Body of pancreas (tissue), 4 donors: ENCODE results near the gene MDN1. TPM values are rescaled to one million over a fixed set of nuclear protein-coding genes. Genes with fewer than 3 reads are reported as not detected.
A peak's percentile ranks its signal among the peaks of the same experiment; 100 is the strongest.

Source experiments
- ATAC-seq: fragments of 150-250 bp; one replicate; pipeline ENCODE4 v1.9.1; 2016
- DNase-seq, 4 donors: peaks; one replicate each; pipeline ENCODE4 v3.0.0-alpha.2; 2019
- H3K27ac ChIP-seq, 4 donors: fragments of 200-600 bp; sonication (generic); 1 replicate in 3 of 4; 2 replicates in 1 of 4; pipeline versions ENCODE4 v1.5.1 to v1.6.1; 2016 to 2019; ENCODE audit warnings: mild to moderate bottlenecking in 1 of 4, mixed read lengths in 1 of 4, moderate library complexity in 1 of 4
- H3K27me3 ChIP-seq, 2 donors: fragments of 200-600 bp; sonication (generic); one replicate each; pipeline ENCODE4 v1.6.0; 2016; ENCODE audit warnings: mild to moderate bottlenecking in 1 of 2
- H3K36me3 ChIP-seq, 2 donors: fragments of 200-600 bp; sonication (generic); replicated peaks in 1 of 2; 2 replicates each; pipeline ENCODE4 v1.5.1; 2016; ENCODE audit warnings: low read depth in 2 of 2; ENCODE audit not compliant: insufficient read depth in 1 of 2
- H3K4me1 ChIP-seq: fragments of 200-600 bp; sonication (generic); one replicate; pipeline ENCODE4 v1.6.0; 2016
- H3K4me3 ChIP-seq, 2 donors: fragments of 200-600 bp; sonication (generic); 1 replicate in 1 of 2; 2 replicates in 1 of 2; pipeline ENCODE4 v1.5.1; 2016 to 2019
- H3K9me3 ChIP-seq, 3 donors: fragments of 200-600 bp; sonication (generic); 1 replicate in 2 of 3; 2 replicates in 1 of 3; pipeline ENCODE4 v1.5.1; 2016
- CTCF ChIP-seq, 7 experiments: fragments of 450-650 bp in 4 of 7; fragments of 200-600 bp in 3 of 7; sonication (generic) in 3 of 7; IDR thresholded peaks; one replicate each; pipeline ENCODE4 v1.5.1; 2016 to 2019; ENCODE audit warnings: antibody characterized with exemption in 7 of 7
- POLR2A ChIP-seq, 3 donors: fragments of 450-650 bp; IDR thresholded peaks; one replicate each; pipeline ENCODE4 v1.6.1; 2016; ENCODE audit warnings: antibody characterized with exemption in 3 of 3, mild to moderate bottlenecking in 2 of 3
- WGBS, 2 donors: methylation state at CpG; one replicate each; pipeline ENCODE4 v1.1.5; 2017; 5-methylcytosine and 5-hydroxymethylcytosine counted together
- intact Hi-C: fragments of 100-400 bp; cut with DNase I; formaldehyde crosslinking; loops from one replicate; pipeline ENCODE4 v1.15.1; 2023
- total RNA-seq, 2 donors: library from RNA; depleted of rRNA; stranded (reverse); fragments of >200 nt; gene quantifications; one replicate each; pipeline ENCODE4 v1.1.0, GENCODE V29; 2016

MDN1 gene
- total RNA-seq, 2 donors from 2014 or later: 17.9 to 26.7 TPM

GRCh38 chr6:89690944-89691324 is 128.7 kb downstream of the MDN1 start:
- no peak overlapping the region for H3K27ac ChIP-seq

GRCh38 chr6:89689732-89690131 is 129.9 kb downstream of the MDN1 start:
- Histone ChIP-seq H3K27me3 (no peaks in the 10 kb centered on the region), H3K4me3 (no peak overlapping the region), H3K4me1 (no peaks in the 10 kb centered on the region), H3K9me3 (no peaks in the 10 kb centered on the region), H3K36me3 (peaks cover 7 to 56% of the 10 kb centered on the region in 2 donors), H3K27ac (no peak overlapping the region)
- peak in 1 of 4 donors; percentile 8 for DNase-seq
- 75% methylated on average over 5 of the region's 5 CpGs for WGBS, 2 donors
- no peak for ATAC-seq
- no peak for TF ChIP-seq POLR2A (IDR thresholded peaks at IDR 0.05)
- no peak for TF ChIP-seq CTCF (IDR thresholded peaks at IDR 0.05)
- intact Hi-C loops: no loop called here

More at GRCh38 chr6:89690944-89691324, 128.7 kb downstream of the MDN1 start:
- DNase-seq (no peak), ATAC-seq (no peak)
- no peaks in the 10 kb centered on the region for H3K4me1 ChIP-seq
- no peak for TF ChIP-seq POLR2A (IDR thresholded peaks at IDR 0.05)
- no peak for TF ChIP-seq CTCF (IDR thresholded peaks at IDR 0.05)
- intact Hi-C loops: no loop called here
- H3K36me3 ChIP-seq: peaks cover 7 to 45% of the 10 kb centered on the region in 2 donors
- no peak overlapping the region for H3K4me3 ChIP-seq
- no peaks in the 10 kb centered on the region for H3K27me3 ChIP-seq
- H3K9me3 ChIP-seq: no peaks in the 10 kb centered on the region

GRCh38 chr6:89688328-89688727 is 131.3 kb downstream of the MDN1 start:
- TF ChIP-seq POLR2A (IDR thresholded peaks at IDR 0.05): no peak
- no peak for TF ChIP-seq CTCF (IDR thresholded peaks at IDR 0.05)
- ATAC-seq: no peak
- H3K27me3 ChIP-seq: no peaks in the 10 kb centered on the region
- H3K9me3 ChIP-seq: no peaks in the 10 kb centered on the region
- no peaks in the 10 kb centered on the region for H3K4me1 ChIP-seq
- intact Hi-C loops: no loop called here
- H3K36me3 ChIP-seq: peaks cover 7 to 56% of the 10 kb centered on the region in 2 donors
- no peak for DNase-seq
- H3K4me3 ChIP-seq: no peak overlapping the region
- WGBS, 2 donors: 82 to 87% methylated on average over 2 of the region's 2 CpGs
- H3K27ac ChIP-seq: no peak overlapping the region

- DNase-seq: no peak
- H3K27me3 ChIP-seq: no peaks in the 10 kb centered on the region
- peaks cover 18 to 53% of the 10 kb centered on the region in 2 donors for H3K36me3 ChIP-seq
- 95% methylated on average over 2 of the region's 2 CpGs for WGBS, 2 donors
- no peak overlapping the region for H3K4me3 ChIP-seq
- H3K4me1 ChIP-seq: no peaks in the 10 kb centered on the region
- intact Hi-C loops: no loop called here
- no peak for TF ChIP-seq CTCF (IDR thresholded peaks at IDR 0.05)
- TF ChIP-seq POLR2A (IDR thresholded peaks at IDR 0.05): no peak
- ATAC-seq: no peak
- H3K27ac ChIP-seq: no peak overlapping the region
- no peaks in the 10 kb centered on the region for H3K9me3 ChIP-seq
Measured at GRCh38 chr6:89685311-89685710, 134.3 kb downstream of the MDN1 start.

- ATAC-seq (no peak), DNase-seq (no peak)
- intact Hi-C loops: no loop called here
- peaks cover 18 to 62% of the 10 kb centered on the region in 2 donors for H3K36me3 ChIP-seq
- H3K27ac ChIP-seq: no peak overlapping the region
- no peaks in the 10 kb centered on the region for H3K4me1 ChIP-seq
- TF ChIP-seq POLR2A (IDR thresholded peaks at IDR 0.05) (no peak), CTCF (IDR thresholded peaks at IDR 0.05) (no peak)
- WGBS, 2 donors: 94 to 100% methylated on average over 1 of the region's 1 CpG
- H3K4me3 ChIP-seq: no peak overlapping the region
- no peaks in the 10 kb centered on the region for H3K27me3 ChIP-seq
- no peaks in the 10 kb centered on the region for H3K9me3 ChIP-seq
Measured at GRCh38 chr6:89682991-89683390, 136.6 kb downstream of the MDN1 start.
